ENCODE data around the gene CDC42EP5.

Gene CDC42EP5

GRCh38 chr19:54481326-54481930, 8.3 kb upstream of the CDC42EP5 start:
- Histone ChIP-seq H3K4me2 (ENCODE audit: low read length) (no peak overlapping the region), H3K4me1 (ENCODE audit: control insufficient read depth, low read length) (peaks cover 13% of the 10 kb centered on the region)
- TF ChIP-seq CTCF (IDR thresholded peaks at IDR 0.05; ENCODE audit: low read depth, low read length, poor library complexity, severe bottlenecking) (peak; percentile 79), EZH2phosphoT487 (IDR thresholded peaks at IDR 0.05; ENCODE audit: borderline replicate concordance, low read length) (no peak)

GRCh38 chr19:54480051-54480450, 7.0 kb upstream of the CDC42EP5 start:
- TF ChIP-seq EZH2phosphoT487 (IDR thresholded peaks at IDR 0.05; ENCODE audit: borderline replicate concordance, low read length), result no peak
- no peak for TF ChIP-seq CTCF (IDR thresholded peaks at IDR 0.05; ENCODE audit: low read depth, low read length, poor library complexity, severe bottlenecking)
- peaks cover 13% of the 10 kb centered on the region for H3K4me1 ChIP-seq (ENCODE audit: control insufficient read depth, low read length)
- no peaks in the 10 kb centered on the region; the same call in 1 of the 2 replicates for H4K20me1 ChIP-seq (ENCODE audit: control insufficient read depth, insufficient read depth, low read depth, low read length)
- H3K36me3 ChIP-seq (ENCODE audit: control insufficient read depth, low read length), result no peaks in the 10 kb centered on the region
- no peak overlapping the region for H3K27ac ChIP-seq (ENCODE audit: low read depth, low read length)
- peaks cover 17% of the 10 kb centered on the region for H3K27me3 ChIP-seq (ENCODE audit: control insufficient read depth, low read length)
- no peaks in the 10 kb centered on the region for H3F3A ChIP-seq (ENCODE audit: control insufficient read depth, insufficient read depth)
- H3K79me2 ChIP-seq (ENCODE audit: control insufficient read depth, low read length), result no peaks in the 10 kb centered on the region
- no peaks in the 10 kb centered on the region for H3K9me2 ChIP-seq (replicated peaks; ENCODE audit: control insufficient read depth, low read length)
- no peak overlapping the region for H3K4me2 ChIP-seq (ENCODE audit: low read length)
- H3K9me3 ChIP-seq (ENCODE audit: control insufficient read depth, insufficient read depth, low read length), result no peaks in the 10 kb centered on the region
- H3K4me3 ChIP-seq (ENCODE audit: low read length), result no peak overlapping the region

More at GRCh38 chr19:54481326-54481930, 8.3 kb upstream of the CDC42EP5 start:
- Histone ChIP-seq H3K36me3 (ENCODE audit: control insufficient read depth, low read length) (no peaks in the 10 kb centered on the region), H3K9me3 (ENCODE audit: control insufficient read depth, insufficient read depth, low read length) (no peaks in the 10 kb centered on the region), H3K27me3 (ENCODE audit: control insufficient read depth, low read length) (peaks cover 20% of the 10 kb centered on the region), H3K9me2 (replicated peaks; ENCODE audit: control insufficient read depth, low read length) (no peaks in the 10 kb centered on the region), H3F3A (ENCODE audit: control insufficient read depth, insufficient read depth) (no peaks in the 10 kb centered on the region; the same call in 1 of the 2 replicates), H3K79me2 (ENCODE audit: control insufficient read depth, low read length) (no peaks in the 10 kb centered on the region), H3K4me3 (ENCODE audit: low read length) (no peak overlapping the region), H4K20me1 (ENCODE audit: control insufficient read depth, insufficient read depth, low read depth, low read length) (no peaks in the 10 kb centered on the region; the same call in 1 of the 2 replicates), H3K27ac (ENCODE audit: low read depth, low read length) (no peak overlapping the region)

GRCh38 chr19:54478677-54479266, 5.7 kb upstream of the CDC42EP5 start:
- no peak overlapping the region for H3K4me3 ChIP-seq (ENCODE audit: low read length)
- H3F3A ChIP-seq (ENCODE audit: control insufficient read depth, insufficient read depth), result no peaks in the 10 kb centered on the region
- peaks cover 13% of the 10 kb centered on the region for H3K4me1 ChIP-seq (ENCODE audit: control insufficient read depth, low read length)
- no peaks in the 10 kb centered on the region for H3K36me3 ChIP-seq (ENCODE audit: control insufficient read depth, low read length)
- peak; percentile 75 for TF ChIP-seq CTCF (IDR thresholded peaks at IDR 0.05; ENCODE audit: low read depth, low read length, poor library complexity, severe bottlenecking)
- TF ChIP-seq EZH2phosphoT487 (IDR thresholded peaks at IDR 0.05; ENCODE audit: borderline replicate concordance, low read length), result no peak
- no peaks in the 10 kb centered on the region for H3K79me2 ChIP-seq (ENCODE audit: control insufficient read depth, low read length)
- no peaks in the 10 kb centered on the region; the same call in 1 of the 2 replicates for H4K20me1 ChIP-seq (ENCODE audit: control insufficient read depth, insufficient read depth, low read depth, low read length)
- no peak overlapping the region for H3K27ac ChIP-seq (ENCODE audit: low read depth, low read length)
- H3K9me3 ChIP-seq (ENCODE audit: control insufficient read depth, insufficient read depth, low read length), result no peaks in the 10 kb centered on the region
- H3K9me2 ChIP-seq (replicated peaks; ENCODE audit: control insufficient read depth, low read length), result no peaks in the 10 kb centered on the region
- peaks cover 12% of the 10 kb centered on the region for H3K27me3 ChIP-seq (ENCODE audit: control insufficient read depth, low read length)
- H3K4me2 ChIP-seq (ENCODE audit: low read length), result no peak overlapping the region
